ENCODE results near the gene CCL27.
A peak's percentile ranks its signal among the peaks of the same experiment; 100 is the strongest.

Gene CCL27

GRCh38 chr9:34684816-34685215, 22.4 kb upstream of the CCL27 start:
- no peak for DNase-seq (ENCODE audit: low read depth in 4 of 4, low spot score in 1 of 4)

- peak in 1 of 4 experiments; percentile 24 for DNase-seq (ENCODE audit: low read depth in 4 of 4, low spot score in 1 of 4)
Measured at GRCh38 chr9:34684145-34684544, 21.7 kb upstream of the CCL27 start.

GRCh38 chr9:34675869-34676268, 13.4 kb upstream of the CCL27 start:
- no peak for DNase-seq (ENCODE audit: low read depth in 4 of 4, low spot score in 1 of 4)

GRCh38 chr9:34675048-34675714, 12.7 kb upstream of the CCL27 start:
- peak in 3 of 4 experiments; percentile 37 to 62 (median 43) for DNase-seq (ENCODE audit: low read depth in 4 of 4, low spot score in 1 of 4)

GRCh38 chr9:34674440-34674839, 12.0 kb upstream of the CCL27 start:
- no peak for DNase-seq (ENCODE audit: low read depth in 4 of 4, low spot score in 1 of 4)

- no peak for DNase-seq (ENCODE audit: low read depth in 4 of 4, low spot score in 1 of 4)
Measured at GRCh38 chr9:34671307-34671706, 8.8 kb upstream of the CCL27 start.

- no peak for DNase-seq (ENCODE audit: low read depth in 4 of 4, low spot score in 1 of 4)
Measured at GRCh38 chr9:34669809-34670562, 7.5 kb upstream of the CCL27 start.

GRCh38 chr9:34665381-34666250, 3.2 kb upstream of the CCL27 start:
- DNase-seq (ENCODE audit: low read depth in 4 of 4, low spot score in 1 of 4): peak; percentile 59 to 75 (median 62)

- DNase-seq (ENCODE audit: low read depth in 4 of 4, low spot score in 1 of 4): no peak
Measured at GRCh38 chr9:34665067-34665380, 2.6 kb upstream of the CCL27 start.

- DNase-seq (ENCODE audit: low read depth in 4 of 4, low spot score in 1 of 4): peak in 2 of 4 experiments; percentile 52 to 59
Measured at GRCh38 chr9:34664281-34665066, 2.0 kb upstream of the CCL27 start.

- DNase-seq (ENCODE audit: low read depth in 4 of 4, low spot score in 1 of 4): no peak
Measured at GRCh38 chr9:34663303-34663605, 797 bp upstream of the CCL27 start.

- DNase-seq (ENCODE audit: low read depth in 4 of 4, low spot score in 1 of 4): no peak
Measured at GRCh38 chr9:34659592-34660253, 2.7 kb downstream of the CCL27 start.

GRCh38 chr9:34658461-34658860, 4.0 kb downstream of the CCL27 start:
- no peak for DNase-seq (ENCODE audit: low read depth in 4 of 4, low spot score in 1 of 4)

GRCh38 chr9:34656992-34657391, 5.5 kb downstream of the CCL27 start:
- no peak for DNase-seq (ENCODE audit: low read depth in 4 of 4, low spot score in 1 of 4)

- DNase-seq (ENCODE audit: low read depth in 4 of 4, low spot score in 1 of 4): no peak
Measured at GRCh38 chr9:34655394-34655793, 7.1 kb downstream of the CCL27 start.

- no peak for DNase-seq (ENCODE audit: low read depth in 4 of 4, low spot score in 1 of 4)
Measured at GRCh38 chr9:34654323-34655051, 8.0 kb downstream of the CCL27 start.

GRCh38 chr9:34653151-34654072, 9.0 kb downstream of the CCL27 start:
- DNase-seq (ENCODE audit: low read depth in 4 of 4, low spot score in 1 of 4): no peak

GRCh38 chr9:34652602-34653000, 9.9 kb downstream of the CCL27 start:
- DNase-seq (ENCODE audit: low read depth in 4 of 4, low spot score in 1 of 4): no peak

Data from stimulated activated CD4-positive, alpha-beta T cell treated with anti-CD3 and anti-CD28 coated beads, Interleukin-1b, Interleukin-23, amount 100 ng/mL, for 24 hours (primary cell).